Lung (tissue), 12 donors: ENCODE data around the gene SPTBN1. TPM values are rescaled to one million over a fixed set of nuclear protein-coding genes. Genes with fewer than 3 reads are reported as not detected.
"Not testable (repeated sequence)": the region's sequence is repeated elsewhere in the genome, so short reads cannot be mapped to it uniquely, and the experiment has no call there.

Experiments
- ATAC-seq: fragments of 200-7000 bp; cut with Tn5 transposase; one replicate; pipeline ENCODE4 v1.9.1; 2020; ENCODE audit warnings: moderate number of reproducible peaks; ENCODE audit not compliant: insufficient read depth, low FRiP score
- DNase-seq, 3 donors: peaks; one replicate each; pipeline ENCODE4 v3.0.0-alpha.2; 2013 to 2017
- H3K27ac ChIP-seq, 2 donors: one replicate each; pipeline ENCODE4 v1.5.1; 2013; ENCODE audit warnings: mild to moderate bottlenecking in 2 of 2, moderate library complexity in 2 of 2, control low read depth in 1 of 2, inconsistent platforms in 1 of 2, low read depth in 1 of 2, low read length in 1 of 2
- H3K27me3 ChIP-seq, 3 donors: one replicate each; pipeline ENCODE4 v1.5.1; 2013; ENCODE audit warnings: low read length in 2 of 3; ENCODE audit not compliant: control insufficient read depth in 3 of 3, insufficient read depth in 3 of 3
- H3K36me3 ChIP-seq, 4 donors: one replicate each; pipeline ENCODE4 v1.5.1; 2013; ENCODE audit warnings: low read length in 4 of 4, mild to moderate bottlenecking in 1 of 4, moderate library complexity in 1 of 4; ENCODE audit not compliant: control insufficient read depth in 4 of 4, insufficient read depth in 4 of 4
- H3K4me1 ChIP-seq, 5 donors: one replicate each; pipeline ENCODE4 v1.5.1; 2013; ENCODE audit warnings: low read length in 5 of 5, mild to moderate bottlenecking in 2 of 5, moderate library complexity in 1 of 5; ENCODE audit not compliant: control insufficient read depth in 5 of 5, insufficient read depth in 5 of 5
- H3K4me3 ChIP-seq: one replicate; pipeline ENCODE4 v1.5.1; 2013; ENCODE audit warnings: mild to moderate bottlenecking, control low read depth, moderate library complexity
- H3K9ac ChIP-seq, 2 donors: one replicate each; pipeline ENCODE4 v1.5.1; 2013; ENCODE audit warnings: low read length in 2 of 2, control low read depth in 1 of 2; ENCODE audit not compliant: insufficient read depth in 1 of 2
- H3K9me3 ChIP-seq, 4 donors: one replicate each; pipeline ENCODE4 v1.5.1; 2013; ENCODE audit warnings: low read length in 3 of 4, mild to moderate bottlenecking in 1 of 4, moderate library complexity in 1 of 4; ENCODE audit not compliant: control insufficient read depth in 4 of 4, insufficient read depth in 3 of 4
- WGBS, 2 donors: extraction: QIAGEN DNeasy Blood & Tissue Kit; methylation state at CpG; one replicate each; pipeline ENCODE4 v1.1.7; 2013; 5-methylcytosine and 5-hydroxymethylcytosine counted together
- polyA plus RNA-seq, 2 donors: library from polyadenylated mRNA; stranded (reverse); fragments of 200-250 nt; gene quantifications; one replicate each; pipeline ENCODE4 v1.2.1, GENCODE V29; 2013
- total RNA-seq, 2 donors: library from RNA; depleted of rRNA in 1 of 2; stranded (reverse); fragments of >200 nt in 1 of 2; gene quantifications; one replicate each; pipeline ENCODE4 v1.2.1, GENCODE V29; 2014 to 2021
- TF ChIP-seq, protein P1 (sequence below): IDR thresholded peaks from 2 replicates; pipeline ENCODE4 v1.5.1; 2012; ENCODE audit warnings: mild to moderate bottlenecking; ENCODE audit errors: control extremely low read depth, extremely low read depth
- donor health status: control.
- donor health status: control.
- donor health status: Bipolar disorder and iron deficiency.
- donor health status: healthy.
- donor health status: DM: yes; HTN: yes; CAD: no.

SPTBN1 gene
- total and polyA plus RNA-seq, 4 donors: 89.4 to 715 (median 275) TPM

- no peak for DNase-seq
- H3K9me3 ChIP-seq: no peaks in the 10 kb centered on the region
- TF ChIP-seq, protein P1, sequence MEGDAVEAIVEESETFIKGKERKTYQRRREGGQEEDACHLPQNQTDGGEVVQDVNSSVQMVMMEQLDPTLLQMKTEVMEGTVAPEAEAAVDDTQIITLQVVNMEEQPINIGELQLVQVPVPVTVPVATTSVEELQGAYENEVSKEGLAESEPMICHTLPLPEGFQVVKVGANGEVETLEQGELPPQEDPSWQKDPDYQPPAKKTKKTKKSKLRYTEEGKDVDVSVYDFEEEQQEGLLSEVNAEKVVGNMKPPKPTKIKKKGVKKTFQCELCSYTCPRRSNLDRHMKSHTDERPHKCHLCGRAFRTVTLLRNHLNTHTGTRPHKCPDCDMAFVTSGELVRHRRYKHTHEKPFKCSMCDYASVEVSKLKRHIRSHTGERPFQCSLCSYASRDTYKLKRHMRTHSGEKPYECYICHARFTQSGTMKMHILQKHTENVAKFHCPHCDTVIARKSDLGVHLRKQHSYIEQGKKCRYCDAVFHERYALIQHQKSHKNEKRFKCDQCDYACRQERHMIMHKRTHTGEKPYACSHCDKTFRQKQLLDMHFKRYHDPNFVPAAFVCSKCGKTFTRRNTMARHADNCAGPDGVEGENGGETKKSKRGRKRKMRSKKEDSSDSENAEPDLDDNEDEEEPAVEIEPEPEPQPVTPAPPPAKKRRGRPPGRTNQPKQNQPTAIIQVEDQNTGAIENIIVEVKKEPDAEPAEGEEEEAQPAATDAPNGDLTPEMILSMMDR: no peak
- H3K27me3 ChIP-seq: no peaks in the 10 kb centered on the region
- H3K9ac ChIP-seq: no peak overlapping the region
- peak overlapping the region in 1 of 2 donors; percentile 64 for H3K27ac ChIP-seq
- H3K4me1 ChIP-seq: peaks cover 5 to 42% (median 8%) of the 10 kb centered on the region in 5 donors
- ATAC-seq: no peak
- H3K36me3 ChIP-seq: peaks cover 11 to 44% (median 22%) of the 10 kb centered on the region in 4 donors
- 86 to 89% methylated on average over 12 of the region's 12 CpGs for WGBS, 2 donors
- H3K4me3 ChIP-seq: no peak overlapping the region
Observed at GRCh38 chr2:54526226-54526879, 70.2 kb downstream of the SPTBN1 start.

DNA sequence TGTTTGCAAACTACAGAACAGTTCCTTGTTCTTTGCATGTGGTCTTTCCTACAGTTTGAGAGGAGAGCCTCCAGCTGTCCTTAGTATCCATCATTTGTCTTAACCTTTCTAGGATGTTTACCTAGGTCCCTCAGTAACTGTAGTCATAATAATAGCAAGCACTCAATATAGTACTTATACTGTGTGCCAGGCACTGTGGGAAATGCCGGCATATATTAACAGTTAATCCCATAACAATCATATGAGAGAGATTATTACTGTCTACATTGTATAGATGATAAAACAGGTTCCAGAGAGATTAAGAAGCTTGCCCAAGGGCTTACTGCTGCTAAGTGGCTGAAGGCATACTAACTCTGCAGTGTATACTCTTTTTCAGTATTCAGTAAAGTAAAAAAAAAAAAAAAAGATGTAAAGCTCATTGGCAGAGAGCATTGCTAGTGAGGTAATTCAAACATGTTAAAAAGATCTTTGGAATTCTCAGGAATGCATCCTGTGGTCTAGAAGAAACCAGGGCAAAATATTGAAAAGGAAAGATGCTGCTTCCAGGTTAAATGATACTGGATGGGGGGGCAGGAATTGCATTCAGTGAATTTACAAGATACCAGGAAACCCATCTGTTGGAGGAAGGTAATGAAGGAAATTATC, 72.3 kb downstream of the SPTBN1 start:
- Histone ChIP-seq H3K4me3 (no peak overlapping the region), H3K4me1 (peaks cover 2 to 47% (median 7%) of the 10 kb centered on the region in 5 donors), H3K27ac (no peak overlapping the region), H3K36me3 (peaks cover 17 to 50% (median 28%) of the 10 kb centered on the region in 4 donors), H3K9ac (no peak overlapping the region), H3K9me3 (no peaks in the 10 kb centered on the region), H3K27me3 (no peaks in the 10 kb centered on the region)
- TF ChIP-seq, protein P1: no peak
- no peak for ATAC-seq
- 77 to 79% methylated on average over 1 of the region's 1 CpG for WGBS, 2 donors
- no peak for DNase-seq

DNA sequence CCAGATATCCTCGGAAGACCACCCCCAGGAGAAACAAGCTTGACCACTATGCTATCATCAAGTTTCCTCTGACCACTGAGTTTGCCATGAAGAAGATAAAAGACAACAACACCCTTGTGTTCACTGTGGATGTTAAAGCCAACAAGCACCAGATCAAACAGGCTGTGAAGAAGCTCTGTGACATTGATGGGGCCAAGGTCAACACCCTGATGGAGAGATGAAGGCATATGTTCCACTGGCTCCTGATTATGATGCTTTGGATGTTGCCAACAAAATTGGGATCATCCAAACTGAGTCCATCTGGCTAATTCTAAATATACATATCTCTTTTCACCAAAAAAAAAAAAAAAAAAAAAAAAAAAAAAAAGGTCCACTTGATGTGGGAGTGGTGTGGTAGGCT, 73.4 kb downstream of the SPTBN1 start:
- H3K9me3 ChIP-seq, H3K27me3 ChIP-seq, ATAC-seq, H3K4me3 ChIP-seq, H3K9ac ChIP-seq, DNase-seq: not testable (repeated sequence)
- peaks cover 18 to 57% (median 31%) of the 10 kb centered on the region in 4 donors for H3K36me3 ChIP-seq
- WGBS, 2 donors: 86 to 96% methylated on average over 1 of the region's 1 CpG
- H3K27ac ChIP-seq: peak overlapping the region; percentile 33 to 36
- peaks cover 0 to 40% (median 4%) of the 10 kb centered on the region in 5 donors for H3K4me1 ChIP-seq

- TF ChIP-seq, protein P1: no peak
- Histone ChIP-seq H3K4me3 (no peak overlapping the region), H3K9ac (no peak overlapping the region), H3K4me1 (peaks cover 1 to 38% (median 4%) of the 10 kb centered on the region in 5 donors), H3K27ac (peak overlapping the region; percentile 33 to 36), H3K9me3 (no peaks in the 10 kb centered on the region), H3K36me3 (peaks cover 18 to 59% (median 32%) of the 10 kb centered on the region in 4 donors), H3K27me3 (no peaks in the 10 kb centered on the region)
- ATAC-seq (no peak), DNase-seq (no peak)
- 83 to 84% methylated on average over 2 of the region's 2 CpGs for WGBS, 2 donors
Observed at GRCh38 chr2:54529935-54530334, 73.8 kb downstream of the SPTBN1 start.
